Measurements from ENCODE around the gene P2RX4. TPM values are rescaled to one million over a fixed set of nuclear protein-coding genes. Genes with fewer than 3 reads are reported as not detected.

P2RX4 gene
- total RNA-seq, 1 experiment from 2014 or later = 8.1 TPM

- no peak for DNase-seq
- Histone ChIP-seq H2BK20ac (ENCODE audit: low read depth, low read length, poor library complexity, severe bottlenecking) (no peak overlapping the region), H2AK5ac (ENCODE audit: insufficient read length, low read length) (no peak overlapping the region), H3K4ac (ENCODE audit: low read depth, low read length) (no peak overlapping the region), H3K18ac (ENCODE audit: insufficient read length, low read depth, low read length) (no peak overlapping the region), H3K4me1 (ENCODE audit: insufficient read depth, low read length) (no peaks in the 10 kb centered on the region), H2BK12ac (ENCODE audit: insufficient read length, low read depth, low read length) (no peak overlapping the region), H3K79me2 (ENCODE audit: insufficient read depth, low read length) (no peaks in the 10 kb centered on the region), H3K79me1 (ENCODE audit: insufficient read depth, low read depth, low read length, poor library complexity, severe bottlenecking) (no peaks in the 10 kb centered on the region), H3K56ac (ENCODE audit: insufficient read length, low read depth, low read length) (no peak overlapping the region), H4K8ac (replicated peaks; ENCODE audit: insufficient read length, low read depth, low read length) (no peak overlapping the region), H4K20me1 (ENCODE audit: control insufficient read depth, insufficient read depth, insufficient read length) (no peaks in the 10 kb centered on the region), H3K27me3 (ENCODE audit: insufficient read depth, low read length) (no peaks in the 10 kb centered on the region), H4K91ac (ENCODE audit: insufficient read length, low read depth, low read length) (no peak overlapping the region), H2BK5ac (ENCODE audit: insufficient read length, low read length) (no peak overlapping the region), H3K23me2 (ENCODE audit: insufficient read length, low read depth, low read length, poor library complexity, severe bottlenecking) (no peaks in the 10 kb centered on the region), H3K27ac (ENCODE audit: insufficient read length, low read depth, low read length) (no peak overlapping the region), H4K5ac (ENCODE audit: insufficient read length, low read depth, low read length) (no peak overlapping the region), H2BK120ac (ENCODE audit: low read depth, low read length, poor library complexity, severe bottlenecking) (no peak overlapping the region), H2AFZ (ENCODE audit: low read length) (no peak overlapping the region), H3K9ac (ENCODE audit: extremely low read depth, insufficient read length, low read length) (no peak overlapping the region), H3K4me2 (ENCODE audit: insufficient read depth, insufficient read length, low read length) (no peak overlapping the region), H3K14ac (ENCODE audit: insufficient read depth, low read length) (no peak overlapping the region), H3K9me3 (ENCODE audit: control insufficient read depth, low read depth, low read length) (no peaks in the 10 kb centered on the region), H3T11ph (ENCODE audit: low read length) (no peak overlapping the region), H2BK15ac (ENCODE audit: low read depth, low read length) (no peak overlapping the region), H3K23ac (ENCODE audit: insufficient read length, low read depth, low read length) (no peak overlapping the region)
- H3K27me3 Mint-ChIP-seq (ENCODE audit: low read depth) = no peaks in the 10 kb centered on the region
- no peaks in the 10 kb centered on the region for H3K9me3 Mint-ChIP-seq
- peaks cover 2 to 5% (median 3%) of the 10 kb centered on the region in 3 experiments; a peak in 5 of 7 replicates for H3K36me3 Mint-ChIP-seq (ENCODE audit: insufficient read depth in 1 of 3, low read depth in 3 of 3)
- WGBS (ENCODE audit: extremely low coverage, insufficient read length, low lambda C conversion rate) = no CpG with 5 or more reads among the region's 8 CpGs
- no peak overlapping the region; a peak in 1 of 7 replicates for H3K27ac Mint-ChIP-seq
- H3K4me3 Mint-ChIP-seq = no peak overlapping the region
- peaks cover under 1 to 3% of the 10 kb centered on the region in 2 experiments; a peak in 3 of 4 replicates for H3K4me1 Mint-ChIP-seq
- no peak for TF ChIP-seq CTCF (conservative IDR thresholded peaks at IDR 0.05)
These were observed 14.7 kb downstream of the P2RX4 start for GRCh38 chr12:121224591-121224990.

All from H9 (cell line).